NK-92 (cell line): Measurements from ENCODE around the gene DPP8.
"Not testable (repeated sequence)": the region's sequence is repeated elsewhere in the genome, so short reads cannot be mapped to it uniquely, and the experiment has no call there.

ENCODE experiments used
- DNase-seq: peaks from one replicate; lab custom pipeline; 2025; ENCODE audit not compliant: unreplicated experiment; lab: John Stamatoyannopoulos, UW

DPP8 gene

DNA sequence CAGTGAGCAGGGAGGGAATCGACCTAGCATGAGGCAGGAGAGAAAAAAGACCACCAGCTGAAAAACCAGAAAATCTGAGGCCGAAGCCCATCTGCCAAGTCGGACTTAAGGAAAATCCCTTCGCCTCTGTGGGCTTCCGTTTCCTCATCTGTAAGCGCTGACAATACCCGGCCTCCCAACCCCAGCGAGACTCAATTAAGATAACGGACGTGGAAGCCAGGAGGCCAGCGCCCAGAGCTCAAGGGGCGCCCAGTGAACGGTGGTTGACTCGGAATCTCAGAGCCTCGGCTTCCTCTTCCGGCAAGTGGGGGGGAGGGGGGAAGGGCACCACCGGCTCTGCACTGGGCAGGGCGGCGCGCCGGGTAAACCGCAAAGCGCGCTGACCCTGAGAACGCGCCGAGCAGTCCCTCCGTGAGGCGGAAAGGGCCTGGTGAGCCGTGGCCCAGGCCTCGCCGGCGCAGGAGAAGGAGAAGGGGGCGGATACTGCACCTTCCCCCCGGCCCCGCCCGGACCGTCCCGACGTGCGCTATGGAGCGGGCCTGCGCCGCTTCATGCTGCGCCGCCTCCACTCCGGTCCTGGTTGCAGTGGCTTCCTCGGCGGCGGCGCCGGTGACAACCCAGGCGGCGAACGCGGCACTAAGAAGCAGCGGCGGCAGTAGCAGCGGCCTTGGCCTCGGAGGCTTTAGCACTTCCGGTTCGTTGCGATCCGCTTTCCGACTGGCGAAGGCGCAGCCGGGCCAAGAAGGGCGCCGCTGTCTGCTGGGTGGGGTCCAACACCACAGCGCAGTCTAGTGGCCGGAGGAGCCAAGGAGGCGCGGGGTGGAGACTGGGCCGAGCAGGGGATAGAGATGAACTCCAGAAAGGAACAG, at the start of gene DPP8:
Gene DPP8 (minus strand): TSS at position 693 of the 869 bp plus-strand sequence. CDS start 5,136 bp downstream, outside the sequence.
- peak; percentile 57 for DNase-seq

DNA sequence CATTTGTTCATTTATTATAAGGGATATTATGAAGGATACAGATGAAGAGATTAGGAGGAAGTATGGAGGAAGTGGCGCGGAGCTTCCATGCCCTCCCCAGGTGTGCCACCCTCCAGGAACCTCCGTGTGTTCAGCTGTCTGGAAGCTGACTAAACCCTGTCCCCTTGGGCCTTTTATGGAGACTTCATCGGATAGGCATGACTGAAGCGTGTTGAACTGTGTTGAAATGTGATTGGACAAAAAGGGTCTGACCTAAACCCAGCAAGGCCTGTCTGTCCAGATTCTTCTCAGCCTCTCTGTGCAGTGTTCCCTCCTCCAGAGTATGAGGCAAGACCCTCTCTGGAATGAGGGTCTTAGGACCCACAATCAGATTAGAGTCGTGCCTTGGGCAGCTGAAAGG, 44.4 kb upstream of the DPP8 start:
- no peak for DNase-seq

DNA sequence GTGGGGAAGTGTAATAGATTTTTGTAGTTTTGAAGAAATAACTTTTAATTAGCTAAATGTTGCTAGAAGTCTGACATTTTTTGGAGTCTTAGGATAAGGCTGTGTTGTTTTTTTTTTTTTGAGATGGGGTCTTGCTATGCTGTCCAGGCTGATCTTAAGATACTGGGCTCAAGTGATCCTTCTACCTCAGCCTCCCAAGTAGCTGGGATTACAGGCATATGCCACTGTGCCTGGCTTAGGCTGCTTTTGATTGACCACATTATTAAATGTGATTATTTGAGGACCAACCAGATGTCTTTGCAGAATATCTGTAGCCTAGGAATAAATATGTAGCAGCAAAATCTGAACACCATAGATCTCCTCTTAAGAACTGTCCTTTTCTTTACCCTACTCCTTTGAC, 42.5 kb upstream of the DPP8 start:
- DNase-seq, result no peak

DNA sequence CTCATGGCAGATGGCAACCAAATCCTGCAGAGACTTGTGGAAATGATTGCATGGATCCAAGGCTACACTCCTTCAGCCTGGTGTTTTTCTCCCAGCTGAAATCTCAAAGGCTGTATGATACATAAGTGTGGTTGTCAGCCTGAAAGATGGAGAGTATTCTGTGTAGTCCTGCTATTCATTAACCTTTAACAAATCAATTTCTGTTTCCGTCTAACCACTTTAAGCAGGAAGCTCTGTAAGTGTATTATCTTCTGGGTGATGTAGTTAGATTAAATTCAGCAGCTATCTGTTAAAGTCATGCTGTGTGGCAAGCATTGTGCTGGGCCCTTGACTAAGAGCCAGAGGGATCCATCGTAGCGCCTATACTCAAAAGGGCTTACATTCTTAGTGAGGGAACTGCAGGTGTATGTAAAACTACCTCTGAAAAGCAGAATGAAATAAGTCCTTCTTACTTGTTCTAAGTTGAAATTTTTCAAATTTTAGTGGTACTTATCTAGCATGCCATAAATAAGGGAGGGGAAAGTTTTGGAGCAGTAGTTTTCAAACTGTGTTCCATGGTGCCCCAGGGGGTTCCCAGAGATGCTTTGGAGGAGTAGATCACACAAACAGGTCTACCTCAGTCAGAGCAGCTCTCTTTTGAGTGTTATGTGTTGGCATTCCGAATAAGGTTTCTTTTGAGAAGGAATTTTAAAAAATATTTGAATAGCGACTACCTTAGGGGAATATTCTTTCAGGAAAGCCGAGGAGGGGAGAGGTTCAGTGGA, 41.7 kb upstream of the DPP8 start:
- no peak for DNase-seq

DNA sequence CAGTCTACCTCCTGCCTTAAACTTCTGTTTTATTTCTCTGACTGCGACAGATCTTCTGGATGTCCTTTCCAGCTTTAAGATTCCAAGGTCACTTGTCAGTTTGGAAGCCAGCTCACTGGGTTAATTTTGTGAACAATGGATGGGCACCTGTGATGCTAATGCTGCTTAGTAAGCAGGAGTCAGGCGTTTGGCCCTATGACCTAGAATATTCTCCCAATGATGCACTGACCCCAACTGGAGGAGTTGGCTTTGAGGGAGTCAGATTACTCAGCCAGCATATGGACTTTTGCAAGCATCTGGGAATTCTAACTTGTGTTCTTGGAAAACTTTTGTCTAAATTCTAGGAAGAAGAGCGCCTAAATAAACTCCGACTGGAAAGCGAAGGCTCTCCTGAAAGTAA, 40.8 kb upstream of the DPP8 start:
- no peak for DNase-seq

DNA sequence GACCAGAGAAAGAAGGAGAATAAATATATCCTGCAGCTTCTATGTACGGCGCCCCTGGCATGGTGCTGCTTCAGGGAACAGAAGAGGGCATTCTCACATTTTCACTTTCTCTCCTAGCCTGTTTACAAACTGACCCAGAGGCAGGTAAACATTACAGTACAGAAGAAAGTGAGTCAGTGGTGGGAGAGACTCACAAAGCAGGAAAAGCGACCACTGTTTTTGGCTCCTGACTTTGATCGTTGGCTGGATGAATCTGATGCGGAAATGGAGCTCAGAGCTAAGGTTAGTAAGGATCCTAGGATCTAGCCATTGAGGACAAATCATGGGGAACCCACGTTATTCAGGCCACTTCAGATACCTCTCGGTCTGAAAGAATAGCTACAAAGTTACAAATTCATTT, 39.1 kb upstream of the DPP8 start:
- DNase-seq, result no peak

DNA sequence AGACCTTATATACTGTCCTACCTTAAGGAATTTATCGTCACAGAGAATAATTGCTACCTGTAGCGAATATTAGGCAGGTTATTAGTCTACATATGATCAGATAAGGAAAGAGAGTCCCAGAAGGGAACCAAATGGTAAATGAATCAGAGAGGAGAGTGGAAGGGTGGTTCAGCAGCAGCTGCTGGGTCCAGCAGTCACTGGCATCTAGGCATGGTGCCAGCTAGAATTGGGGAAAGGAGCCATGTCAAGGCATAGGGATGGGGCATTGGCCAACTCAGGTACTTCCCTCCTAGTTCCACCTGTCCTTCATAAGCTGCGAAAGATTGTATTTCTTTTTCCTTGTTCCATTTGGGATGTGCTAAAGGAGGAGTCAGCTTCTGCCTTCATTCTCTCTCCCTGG, 36.2 kb upstream of the DPP8 start:
- DNase-seq, result no peak

DNA sequence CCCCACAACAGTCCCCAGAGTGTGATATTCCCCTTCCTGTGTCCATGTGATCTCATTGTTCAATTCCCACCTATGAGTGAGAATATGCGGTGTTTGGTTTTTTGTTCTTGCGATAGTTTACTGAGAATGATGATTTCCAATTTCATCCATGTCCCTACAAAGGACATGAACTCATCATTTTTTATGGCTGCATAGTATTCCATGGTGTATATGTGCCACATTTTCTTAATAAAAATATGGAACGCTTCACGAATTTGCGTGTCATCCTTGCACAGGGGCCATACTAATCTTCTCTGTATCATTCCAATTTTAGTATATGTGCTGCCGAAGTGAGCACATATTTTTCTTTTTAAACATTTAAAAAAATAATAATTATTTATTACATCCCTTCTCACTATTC, 35.4 kb upstream of the DPP8 start:
- not testable (repeated sequence) for DNase-seq

DNA sequence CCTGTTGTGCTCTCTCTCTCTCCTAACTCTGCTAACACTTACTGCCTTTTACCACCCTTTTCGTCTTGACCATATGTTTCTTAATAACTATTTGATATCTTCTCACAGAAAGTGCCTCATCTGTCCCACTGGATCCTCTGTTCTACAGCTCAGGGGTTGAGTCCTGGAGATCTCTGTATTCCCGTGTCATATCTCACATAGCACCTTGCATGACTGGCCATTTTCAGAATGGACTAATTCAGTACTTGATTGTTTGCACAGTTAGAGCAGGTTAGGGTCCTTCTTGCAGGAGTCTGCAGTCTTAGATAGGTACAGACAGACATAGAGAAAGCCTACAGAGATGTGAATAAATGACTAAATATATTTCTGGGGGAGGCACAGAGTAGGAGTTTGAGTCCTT, 33.7 kb upstream of the DPP8 start:
- DNase-seq, result no peak

DNA sequence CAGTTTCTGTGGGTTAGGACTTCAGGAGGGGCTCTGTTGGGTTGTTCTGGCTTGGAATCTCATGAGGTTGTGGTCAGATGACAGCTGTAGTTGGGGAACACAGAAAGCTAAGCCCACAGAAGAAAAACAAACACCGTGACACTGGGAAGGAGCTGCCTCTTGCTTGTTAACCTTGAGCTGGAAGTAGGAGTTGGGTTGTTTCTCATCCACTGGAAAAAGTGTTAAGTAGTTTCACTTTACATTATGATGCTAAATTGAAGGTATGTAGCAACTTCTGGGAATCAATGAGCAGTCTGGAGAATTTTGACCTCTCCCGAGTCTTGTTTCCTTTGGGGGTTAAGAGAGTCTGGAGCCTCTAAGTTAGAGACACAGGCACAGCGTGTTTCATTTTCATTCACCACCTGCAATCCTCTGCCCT, 33.2 kb upstream of the DPP8 start:
- no peak for DNase-seq

DNA sequence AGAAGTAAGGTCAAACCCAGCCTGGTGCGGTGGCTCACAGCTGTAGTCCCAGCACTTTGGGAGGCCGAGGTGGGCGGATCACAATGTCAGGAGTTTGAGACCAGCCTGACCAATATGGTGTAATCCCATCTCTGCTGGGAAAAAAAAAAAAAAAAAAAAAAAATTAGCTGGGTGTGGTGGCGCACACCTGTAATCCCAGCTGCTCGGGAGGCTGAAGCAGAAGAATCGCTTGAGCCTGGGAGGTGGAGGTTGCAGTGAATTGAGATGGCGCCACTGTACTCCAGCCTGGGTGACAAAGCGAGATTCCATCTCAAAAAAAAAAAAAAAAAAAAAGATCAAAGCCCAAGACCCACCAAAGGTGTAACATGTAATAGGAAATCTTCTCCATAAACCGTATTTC, 31.8 kb upstream of the DPP8 start:
- DNase-seq, result not testable (repeated sequence)

DNA sequence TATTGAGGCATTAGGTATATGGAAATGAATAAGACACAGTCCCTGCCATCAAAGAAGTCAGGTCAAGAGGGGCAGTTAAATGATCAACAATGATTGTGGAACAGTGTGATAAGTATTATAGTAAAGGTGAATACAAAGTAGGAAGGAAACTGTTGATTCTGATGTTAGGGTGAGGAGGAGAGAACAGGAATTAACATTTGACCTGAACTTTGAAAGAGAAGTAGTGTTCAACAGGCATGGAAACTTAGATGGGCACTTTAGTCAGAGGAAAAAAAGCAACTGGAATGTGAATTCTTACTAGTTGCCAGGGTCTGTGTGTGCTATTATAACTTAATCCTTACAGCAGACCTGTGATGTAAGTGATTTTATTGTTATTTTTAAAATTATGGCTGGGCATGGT, 30.4 kb upstream of the DPP8 start:
- no peak for DNase-seq

DNA sequence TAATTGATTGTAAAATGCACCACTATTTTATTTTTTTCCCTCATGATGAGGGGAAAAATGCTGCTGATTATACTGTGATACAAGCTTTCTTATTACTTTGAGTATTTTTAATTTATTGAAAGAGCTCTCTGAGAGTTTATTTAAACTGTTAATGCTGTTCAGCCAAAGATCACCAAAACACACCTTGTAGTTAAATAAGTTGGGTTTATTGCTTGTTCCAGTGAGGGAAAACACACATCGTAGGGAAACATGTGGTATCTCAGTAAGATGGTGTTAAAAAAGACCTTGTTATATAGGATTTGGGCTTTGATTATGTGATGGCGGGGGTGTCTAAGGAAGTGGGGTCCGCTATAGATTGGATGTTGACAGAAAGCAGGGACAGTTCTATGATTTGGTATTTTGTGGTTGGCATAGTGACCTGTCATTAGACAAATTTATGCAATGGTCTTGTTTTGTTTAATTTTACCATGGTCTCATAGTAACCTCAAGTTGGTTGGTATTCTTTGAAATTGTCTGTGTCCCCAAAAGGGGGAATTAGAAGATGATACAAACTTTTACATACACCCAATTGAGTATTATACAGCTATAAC, 23.8 kb upstream of the DPP8 start:
- no peak for DNase-seq

DNA sequence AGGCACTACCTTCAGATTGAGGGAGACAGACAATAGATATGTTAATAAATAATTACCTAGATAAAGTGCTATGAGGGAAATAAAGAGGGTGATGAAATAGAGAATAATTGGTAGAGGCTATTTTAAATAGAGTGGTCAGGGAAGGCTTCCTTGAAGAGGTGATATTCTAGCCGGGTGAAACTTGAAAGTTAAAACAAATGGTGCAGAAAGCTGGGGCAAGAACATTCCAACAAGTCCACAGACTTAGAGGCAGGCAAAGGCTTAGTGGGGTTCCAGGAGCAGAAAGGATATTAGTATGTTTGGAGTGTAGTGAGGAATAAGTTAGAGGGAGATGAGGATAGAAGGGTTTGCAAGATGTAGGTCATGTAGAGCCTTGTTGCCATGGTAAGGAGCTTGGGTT, 22.8 kb upstream of the DPP8 start:
- no peak for DNase-seq

DNA sequence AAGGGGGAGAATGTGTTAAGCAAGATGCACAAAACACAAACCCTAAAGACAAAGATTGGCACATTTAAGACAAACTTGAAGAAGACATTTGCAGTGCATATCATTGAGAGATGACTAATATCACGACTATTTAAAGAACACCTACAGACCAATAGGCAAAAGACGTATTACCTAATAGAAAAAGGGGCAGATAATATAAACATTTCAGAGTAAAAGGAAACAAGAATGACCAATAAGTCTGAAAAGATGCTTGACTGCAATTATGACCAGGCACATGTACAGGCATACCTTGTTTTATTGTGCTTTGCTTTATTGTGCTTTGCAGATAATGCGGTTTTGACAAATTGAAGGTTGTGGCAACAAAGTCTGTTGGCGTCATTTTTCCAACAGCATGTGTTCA, 17.7 kb upstream of the DPP8 start:
- DNase-seq, result no peak

DNA sequence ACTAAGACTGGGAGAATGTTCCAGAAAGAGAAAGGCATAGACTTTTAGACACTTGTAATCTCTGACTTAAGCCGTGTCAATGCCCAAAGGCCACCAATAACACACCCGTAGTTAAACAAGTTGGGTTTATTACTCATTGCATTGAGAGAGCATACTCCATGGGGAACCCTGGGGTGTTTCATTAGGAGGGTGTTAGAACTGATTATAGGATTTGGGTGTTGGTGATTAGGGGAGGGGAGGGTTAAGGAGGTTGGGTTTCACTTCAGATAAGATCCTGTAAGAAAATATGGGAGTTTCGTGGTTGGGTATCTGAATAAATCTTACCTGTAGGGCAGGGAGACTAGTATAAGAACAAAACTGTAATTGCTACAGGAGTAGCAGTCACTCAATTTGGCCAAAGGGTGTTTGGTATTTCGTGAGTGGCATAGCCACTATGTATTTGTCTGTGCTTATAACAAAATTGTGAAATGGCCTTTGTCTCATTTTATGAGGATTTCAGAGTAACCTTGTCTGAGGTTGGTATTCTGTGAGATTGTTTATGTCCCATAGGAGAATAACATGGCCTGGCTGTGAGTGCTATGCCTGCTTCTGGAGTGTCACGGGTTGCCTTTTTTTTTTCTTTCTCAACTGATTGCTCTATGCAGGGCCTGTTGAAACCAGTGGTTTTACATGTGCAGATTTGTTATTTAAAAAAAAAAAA, 15.7 kb upstream of the DPP8 start:
- no peak for DNase-seq

DNA sequence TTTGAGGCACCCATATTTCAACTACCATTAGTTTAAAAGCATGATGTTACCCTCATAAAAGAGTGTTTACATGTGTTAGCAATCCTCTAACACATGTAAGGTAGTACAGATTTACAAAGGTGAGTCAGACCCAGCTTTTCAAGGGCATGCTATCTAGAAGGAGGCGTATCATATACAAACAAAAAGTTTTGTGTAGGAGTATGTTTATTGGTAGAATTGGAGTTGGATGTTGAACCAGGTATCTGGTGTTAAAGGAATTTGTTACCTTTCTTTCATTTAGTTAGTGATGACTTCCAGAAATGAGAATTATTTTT, 15.2 kb upstream of the DPP8 start:
- no peak for DNase-seq

DNA sequence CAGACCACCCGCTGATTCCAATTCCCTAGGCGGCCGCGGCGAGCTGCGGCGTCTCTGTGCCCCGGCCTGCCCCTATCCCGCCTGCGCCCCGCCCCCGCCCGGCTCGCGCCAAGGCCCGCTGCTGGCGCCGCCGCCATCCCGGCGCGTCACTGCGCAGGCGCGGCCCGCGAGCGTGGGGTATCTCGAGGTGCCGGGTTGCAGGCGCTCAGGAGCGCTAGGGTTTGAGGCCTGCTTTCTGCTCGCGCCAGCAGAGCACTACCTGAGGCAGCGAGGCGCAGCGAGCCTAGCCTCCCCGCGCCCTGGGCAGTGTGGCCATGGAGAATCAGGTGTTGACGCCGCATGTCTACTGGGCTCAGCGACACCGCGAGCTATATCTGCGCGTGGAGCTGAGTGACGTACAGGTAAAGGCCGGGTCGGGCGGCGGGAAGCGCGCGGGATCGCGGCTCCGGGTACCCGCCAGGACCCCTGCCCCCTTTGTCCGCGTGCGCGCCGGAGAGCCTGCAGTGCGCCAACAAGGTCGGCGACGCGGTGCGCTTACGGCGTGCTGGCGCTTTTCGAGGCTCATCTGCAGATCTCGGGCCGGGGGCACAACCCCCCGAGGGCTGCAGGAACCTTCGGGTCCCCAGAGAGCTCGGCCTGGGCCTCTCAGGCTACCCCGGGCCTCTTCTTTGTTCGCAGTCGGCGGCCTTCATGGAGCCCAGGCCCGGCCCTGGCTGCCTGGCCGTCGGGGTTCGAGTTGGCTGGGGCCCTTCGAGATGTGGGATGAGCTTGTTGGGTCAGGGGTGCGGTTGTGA, 13.0 kb upstream of the DPP8 start, which contains the start of gene HACD3:
Gene HACD3 (plus strand): TSS at position 146 of the 794 bp plus-strand sequence. CDS start 169 bp downstream, at position 315.
- DNase-seq, result peak; percentile 46

DNA sequence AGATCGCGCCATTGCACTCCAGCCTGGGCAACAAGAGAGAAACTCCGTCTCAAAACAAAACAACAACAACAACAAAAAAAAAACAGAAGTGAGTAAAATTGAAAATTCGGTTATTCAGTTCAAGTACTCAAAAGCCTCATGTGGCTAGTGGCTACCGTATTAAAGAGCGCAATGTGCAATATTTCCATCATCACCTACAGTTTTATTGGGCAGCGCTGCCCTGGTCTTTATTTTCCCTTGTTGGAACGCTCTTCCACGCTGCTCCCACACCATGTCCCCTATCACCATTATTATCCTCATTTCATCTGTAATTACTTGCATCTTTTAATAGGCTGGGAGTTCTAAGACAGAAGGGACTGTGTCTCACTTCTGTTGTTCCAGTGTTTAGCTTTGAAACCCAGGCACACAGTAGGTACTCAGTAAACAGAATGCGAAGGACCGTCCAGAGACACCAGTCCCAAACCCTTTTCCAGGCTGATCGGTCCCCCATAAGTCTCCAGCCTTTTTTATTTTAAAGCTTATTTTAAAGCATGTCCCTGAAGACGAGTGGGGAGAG, 12.4 kb upstream of the DPP8 start:
- DNase-seq, result no peak

DNA sequence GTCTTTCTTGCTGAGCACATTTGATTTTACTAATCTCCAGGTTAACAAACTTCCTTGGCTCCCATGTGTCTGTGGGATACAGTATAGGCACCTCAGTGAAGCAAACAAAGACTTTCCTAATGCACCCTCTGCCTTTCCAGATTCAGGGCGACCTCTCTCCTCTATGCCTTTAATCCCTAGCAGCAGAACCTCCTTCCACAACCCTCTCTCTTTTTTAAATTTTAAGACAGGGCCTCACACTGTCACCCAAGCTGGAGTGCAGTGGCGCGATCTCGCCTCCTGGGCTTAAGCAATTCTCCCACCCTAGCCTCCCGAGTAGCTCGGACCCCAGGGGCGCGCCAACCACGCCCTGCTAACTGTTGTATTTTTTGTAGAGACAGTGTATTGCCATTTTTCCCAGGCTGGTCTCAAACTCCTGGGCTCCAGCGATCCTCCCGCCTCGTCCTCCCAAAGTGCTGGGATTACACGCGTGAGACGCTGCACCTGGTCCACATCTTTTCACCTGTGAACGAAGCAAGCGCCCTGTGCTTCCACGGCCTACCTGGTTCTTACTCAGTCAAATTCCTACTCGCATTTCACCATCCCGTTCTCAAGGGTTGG, 11.1 kb upstream of the DPP8 start:
- DNase-seq, result no peak
